ENCODE results near the gene ZNF628.

ZNF628 gene

DNA sequence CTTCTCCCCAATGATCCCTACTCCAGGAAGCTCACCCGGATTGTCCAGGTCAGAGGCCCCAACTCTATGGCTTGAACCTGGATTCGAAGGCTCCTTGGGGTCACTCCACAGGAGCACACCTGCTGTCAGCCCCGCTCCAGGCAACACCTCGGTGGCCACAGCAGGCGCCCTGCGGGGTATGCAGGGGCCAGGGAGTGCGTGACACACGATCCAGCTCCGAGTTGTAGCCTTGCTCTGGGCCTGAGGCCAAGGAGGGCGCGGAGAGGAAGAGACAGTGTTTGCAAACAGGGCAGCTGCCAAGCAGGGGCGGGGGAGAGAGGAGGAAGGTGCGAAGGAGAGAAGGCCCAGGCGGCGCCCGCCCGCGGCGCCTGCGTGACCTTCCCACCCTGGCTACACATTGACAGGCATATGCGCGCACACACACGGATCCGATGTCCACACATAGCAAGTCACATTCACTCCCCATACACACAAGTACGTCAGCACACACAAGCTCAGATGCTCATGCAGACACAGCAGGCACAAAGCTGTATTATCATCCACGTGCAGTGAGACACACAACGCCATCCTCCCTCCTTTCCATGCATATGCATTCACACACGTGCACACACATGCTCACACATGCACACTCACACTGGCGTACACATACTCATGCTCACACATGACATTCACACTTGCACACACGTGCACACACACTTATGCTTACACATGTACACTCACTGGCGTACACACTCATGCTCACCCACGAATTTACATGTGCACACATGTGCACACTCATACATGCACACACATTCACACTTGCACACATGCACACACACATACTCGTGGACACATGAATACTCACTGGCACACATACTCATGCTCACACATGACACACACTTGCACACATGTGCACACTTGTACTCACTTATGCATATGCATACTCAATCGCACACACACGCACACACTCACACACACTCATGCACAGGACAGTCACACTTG lies 50.1 kb downstream of the ZNF628 start:
- Histone ChIP-seq H3K4me1 (peaks cover 0 to 3% (median 0%) of the 10 kb centered on the region in 4 donors), H3K4me3 (no peak overlapping the region), H3K36me3 (no peaks in the 10 kb centered on the region), H3K27ac (no peak overlapping the region), H3K9me3 (no peaks in the 10 kb centered on the region), H3K27me3 (peaks cover 0 to 74% of the 10 kb centered on the region in 2 donors)
- intact Hi-C loops (cut with DNase I; ENCODE audit: low total_unique reads), result no loop called here
- DNase-seq, result no peak
- TF ChIP-seq, protein P1, sequence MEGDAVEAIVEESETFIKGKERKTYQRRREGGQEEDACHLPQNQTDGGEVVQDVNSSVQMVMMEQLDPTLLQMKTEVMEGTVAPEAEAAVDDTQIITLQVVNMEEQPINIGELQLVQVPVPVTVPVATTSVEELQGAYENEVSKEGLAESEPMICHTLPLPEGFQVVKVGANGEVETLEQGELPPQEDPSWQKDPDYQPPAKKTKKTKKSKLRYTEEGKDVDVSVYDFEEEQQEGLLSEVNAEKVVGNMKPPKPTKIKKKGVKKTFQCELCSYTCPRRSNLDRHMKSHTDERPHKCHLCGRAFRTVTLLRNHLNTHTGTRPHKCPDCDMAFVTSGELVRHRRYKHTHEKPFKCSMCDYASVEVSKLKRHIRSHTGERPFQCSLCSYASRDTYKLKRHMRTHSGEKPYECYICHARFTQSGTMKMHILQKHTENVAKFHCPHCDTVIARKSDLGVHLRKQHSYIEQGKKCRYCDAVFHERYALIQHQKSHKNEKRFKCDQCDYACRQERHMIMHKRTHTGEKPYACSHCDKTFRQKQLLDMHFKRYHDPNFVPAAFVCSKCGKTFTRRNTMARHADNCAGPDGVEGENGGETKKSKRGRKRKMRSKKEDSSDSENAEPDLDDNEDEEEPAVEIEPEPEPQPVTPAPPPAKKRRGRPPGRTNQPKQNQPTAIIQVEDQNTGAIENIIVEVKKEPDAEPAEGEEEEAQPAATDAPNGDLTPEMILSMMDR (IDR thresholded peaks at IDR 0.05), result no peak

DNA sequence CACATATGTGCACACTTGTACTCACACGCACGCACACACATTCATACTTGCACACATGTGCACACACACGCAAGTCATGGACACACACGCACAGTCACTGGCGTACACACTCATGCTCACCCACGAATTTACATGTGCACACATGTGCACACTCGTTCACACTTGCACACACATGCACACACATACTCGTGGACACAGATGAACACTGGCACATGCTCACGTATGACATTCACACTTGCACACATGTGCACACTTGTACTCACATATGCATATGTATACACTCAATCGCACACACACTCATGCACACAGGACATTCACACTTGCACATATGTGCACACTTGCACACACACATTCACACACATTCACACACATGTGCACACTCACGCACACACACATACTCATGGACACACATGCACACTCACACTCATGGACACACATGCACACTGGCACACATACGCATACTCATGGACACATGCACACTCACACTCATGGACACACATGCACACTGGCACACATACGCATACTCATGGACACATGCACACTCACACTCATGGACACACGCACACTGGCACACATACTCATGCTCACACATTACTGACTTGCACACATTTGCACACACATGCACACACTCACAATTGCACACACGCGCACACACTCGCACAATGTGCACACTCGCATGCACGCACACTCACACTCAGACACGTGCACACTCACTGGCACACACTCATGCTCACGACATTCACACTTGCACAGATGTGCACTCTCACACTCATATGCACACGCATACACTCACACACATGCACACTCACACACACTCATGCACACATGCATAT lies 51.0 kb downstream of the ZNF628 start:
- Histone ChIP-seq H3K4me3 (no peak overlapping the region), H3K9me3 (no peaks in the 10 kb centered on the region), H3K27me3 (peaks cover 0 to 67% of the 10 kb centered on the region in 2 donors), H3K27ac (no peak overlapping the region), H3K36me3 (no peaks in the 10 kb centered on the region), H3K4me1 (peaks cover 0 to 3% (median 0%) of the 10 kb centered on the region in 4 donors)
- TF ChIP-seq, protein P1 (IDR thresholded peaks at IDR 0.05), result no peak
- intact Hi-C loops (cut with DNase I; ENCODE audit: low total_unique reads), result no loop called here
- no peak for DNase-seq

DNA sequence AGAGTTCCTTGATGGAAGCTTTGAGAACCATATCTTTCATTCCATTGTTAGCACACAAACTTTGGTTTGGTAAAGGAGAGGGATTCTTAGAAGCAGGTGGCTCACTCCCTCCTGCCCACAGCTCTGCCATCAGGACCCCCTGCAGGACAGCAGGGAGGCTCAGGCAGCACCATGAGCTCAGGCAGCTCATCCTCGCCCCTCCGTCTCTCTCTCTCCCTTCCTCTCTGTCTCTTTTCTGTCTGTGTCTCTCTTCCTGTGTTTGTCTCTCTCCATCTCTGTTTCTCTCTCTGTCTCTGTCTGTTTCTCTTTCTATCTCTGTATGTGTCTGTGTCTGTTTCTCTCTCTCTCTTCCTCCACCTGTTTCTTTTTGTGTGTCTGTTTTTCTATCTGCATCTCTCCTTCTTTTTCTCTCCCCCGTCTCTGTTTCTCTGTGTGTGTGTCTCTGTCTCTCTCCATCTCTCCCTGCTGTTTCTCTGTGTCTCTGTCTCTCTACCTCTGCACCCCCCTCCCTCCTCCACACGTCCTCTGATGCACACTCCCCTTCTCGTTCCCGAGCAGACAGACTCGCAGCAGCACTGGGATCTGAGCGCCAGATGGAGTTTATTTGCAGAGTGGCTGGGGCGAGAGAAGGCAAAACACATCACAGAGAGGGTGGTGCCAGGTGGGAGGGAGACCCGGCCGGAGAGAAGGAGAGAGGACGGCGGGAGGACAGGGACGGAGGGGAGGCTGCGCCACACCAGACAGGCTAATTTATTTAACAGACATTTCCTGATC lies 51.8 kb downstream of the ZNF628 start:
- intact Hi-C loops (cut with DNase I; ENCODE audit: low total_unique reads), result no loop called here
- Histone ChIP-seq H3K4me1 (peaks cover 0 to 3% (median 0%) of the 10 kb centered on the region in 4 donors), H3K36me3 (no peaks in the 10 kb centered on the region), H3K27ac (no peak overlapping the region), H3K27me3 (peaks cover 0 to 59% of the 10 kb centered on the region in 2 donors), H3K9me3 (no peaks in the 10 kb centered on the region), H3K4me3 (no peak overlapping the region)
- TF ChIP-seq, protein P1 (IDR thresholded peaks at IDR 0.05), result no peak
- DNase-seq, result no peak

GRCh38 chr19:55529636-55530234 lies 53.3 kb downstream of the ZNF628 start:
- Histone ChIP-seq H3K4me3 (no peak overlapping the region), H3K9me3 (no peaks in the 10 kb centered on the region), H3K4me1 (peaks cover 0 to 3% (median 0%) of the 10 kb centered on the region in 4 donors), H3K27ac (no peak overlapping the region), H3K27me3 (peaks cover 0 to 51% of the 10 kb centered on the region in 2 donors), H3K36me3 (no peaks in the 10 kb centered on the region)
- intact Hi-C loops (cut with DNase I; ENCODE audit: low total_unique reads), result no loop called here
- DNase-seq, result no peak
- TF ChIP-seq, protein P1 (IDR thresholded peaks at IDR 0.05), result no peak

GRCh38 chr19:55530996-55531395 lies 54.6 kb downstream of the ZNF628 start:
- no peaks in the 10 kb centered on the region for H3K36me3 ChIP-seq
- intact Hi-C loops (cut with DNase I; ENCODE audit: low total_unique reads), result no loop called here
- no peak overlapping the region for H3K27ac ChIP-seq
- no peaks in the 10 kb centered on the region for H3K9me3 ChIP-seq
- TF ChIP-seq, protein P1 (IDR thresholded peaks at IDR 0.05), result no peak
- peaks cover 0 to 41% of the 10 kb centered on the region in 2 donors for H3K27me3 ChIP-seq
- H3K4me1 ChIP-seq, result peaks cover 0 to 3% (median 0%) of the 10 kb centered on the region in 4 donors
- no peak overlapping the region for H3K4me3 ChIP-seq
- no peak for DNase-seq

All from tibial artery (tissue), 4 donors.